NB4 (cell line): ENCODE data around the gene CALM1.

Experiments
- DNase-seq: peaks from one replicate; pipeline ENCODE4 v3.0.0; 2010; ENCODE audit warnings: low read depth
- H3K4me3 ChIP-seq: one replicate; pipeline ENCODE4 v1.5.1; 2011; ENCODE audit warnings: mild to moderate bottlenecking, low read depth, low read length, moderate library complexity
- CTCF ChIP-seq: IDR thresholded peaks from one replicate; pipeline ENCODE4 v1.5.1; 2012; ENCODE audit warnings: low read depth, low read length
- MAX ChIP-seq: IDR thresholded peaks from 2 replicates; pipeline ENCODE4 v1.6.1; 2011; ENCODE audit warnings: low read depth, low read length
- MYC ChIP-seq: IDR thresholded peaks from 2 replicates; pipeline ENCODE4 v1.6.1; 2011; ENCODE audit warnings: low read depth, low read length
- POLR2A ChIP-seq: IDR thresholded peaks from 2 replicates; pipeline ENCODE4 v1.6.1; 2011; ENCODE audit warnings: mild to moderate bottlenecking; ENCODE audit not compliant: insufficient read length; ENCODE audit errors: extremely low read depth

Gene CALM1

GRCh38 chr14:90407230-90407629, 10.4 kb downstream of the CALM1 start:
- TF ChIP-seq MAX (no peak), POLR2A (no peak), CTCF (no peak), MYC (no peak)
- H3K4me3 ChIP-seq, result no peak overlapping the region
- DNase-seq, result no peak

GRCh38 chr14:90408713-90409112, 11.9 kb downstream of the CALM1 start:
- DNase-seq, result no peak
- no peak for TF ChIP-seq CTCF
- TF ChIP-seq MAX, result no peak
- TF ChIP-seq MYC, result no peak
- TF ChIP-seq POLR2A, result no peak
- H3K4me3 ChIP-seq, result no peak overlapping the region

GRCh38 chr14:90409209-90409730, 12.4 kb downstream of the CALM1 start:
- no peak overlapping the region for H3K4me3 ChIP-seq
- no peak for TF ChIP-seq CTCF
- TF ChIP-seq MYC, result no peak
- no peak for TF ChIP-seq POLR2A
- no peak for TF ChIP-seq MAX
- DNase-seq, result no peak

GRCh38 chr14:90412058-90412457, 15.2 kb downstream of the CALM1 start:
- no peak for DNase-seq
- TF ChIP-seq MAX (no peak), MYC (no peak), POLR2A (no peak), CTCF (no peak)
- H3K4me3 ChIP-seq, result no peak overlapping the region

GRCh38 chr14:90416720-90417119, 19.9 kb downstream of the CALM1 start:
- TF ChIP-seq POLR2A (no peak), MAX (no peak)
- no peak for DNase-seq
- H3K4me3 ChIP-seq, result no peak overlapping the region

GRCh38 chr14:90418053-90418452, 21.2 kb downstream of the CALM1 start:
- TF ChIP-seq CTCF, result no peak
- no peak for TF ChIP-seq MYC
- no peak for TF ChIP-seq MAX
- TF ChIP-seq POLR2A, result no peak
- DNase-seq, result no peak
- no peak overlapping the region for H3K4me3 ChIP-seq
